ENCODE data around the gene TRPM2. TPM values are rescaled to one million over a fixed set of nuclear protein-coding genes. Genes with fewer than 3 reads are reported as not detected.

TRPM2 gene
- total RNA-seq, 1 experiment from 2014 or later, result not detected

- peaks cover 35% of the 10 kb centered on the region for H3K27me3 ChIP-seq (ENCODE audit: insufficient read depth, low read depth)
- no peak overlapping the region for H2AFZ ChIP-seq
- H3K36me3 ChIP-seq (ENCODE audit: low read depth), result no peaks in the 10 kb centered on the region
- POLR2A ChIA-PET (ENCODE audit: unreplicated experiment), result no interaction called here
- TF ChIP-seq EZH2 (IDR thresholded peaks at IDR 0.05; ENCODE audit: low read depth) (no peak), CTCF (conservative IDR thresholded peaks at IDR 0.05) (no peak)
- intact Hi-C loops (cut with micrococcal nuclease; ENCODE audit: unreplicated experiment), result no loop called here
- BruUV-seq (replicated peaks), result no TSS peak
- no peaks in the 10 kb centered on the region for H3K79me2 ChIP-seq (ENCODE audit: low read depth)
- no peak for DNase-seq
- H3K4me1 ChIP-seq (replicated peaks; ENCODE audit: insufficient read depth), result no peaks in the 10 kb centered on the region
- H3F3A ChIP-seq (ENCODE audit: insufficient read depth, low read depth), result no peaks in the 10 kb centered on the region
- no peak overlapping the region for H3K4me3 ChIP-seq
- H3K4me2 ChIP-seq, result no peak overlapping the region
- no peaks in the 10 kb centered on the region for H3K9me2 ChIP-seq (ENCODE audit: insufficient read depth)
- CTCF ChIA-PET, result no interaction called here
- H3K27ac ChIP-seq, result no peak overlapping the region
- no peaks in the 10 kb centered on the region for H3K9me3 ChIP-seq (ENCODE audit: insufficient read depth, low read depth)
- no peaks in the 10 kb centered on the region for H4K20me1 ChIP-seq (ENCODE audit: insufficient read depth)
These were observed 85.8 kb downstream of the TRPM2 start for GRCh38 chr21:44439211-44439600.

- no peaks in the 10 kb centered on the region for H3K79me2 ChIP-seq (ENCODE audit: low read depth)
- BruUV-seq (replicated peaks), result no TSS peak
- H2AFZ ChIP-seq, result no peak overlapping the region
- TF ChIP-seq EZH2 (IDR thresholded peaks at IDR 0.05; ENCODE audit: low read depth), result no peak
- no peak for TF ChIP-seq CTCF (conservative IDR thresholded peaks at IDR 0.05)
- DNase-seq, result no peak
- H3K9me3 ChIP-seq (ENCODE audit: insufficient read depth, low read depth), result no peaks in the 10 kb centered on the region
- H3K4me1 ChIP-seq (replicated peaks; ENCODE audit: insufficient read depth), result no peaks in the 10 kb centered on the region
- H4K20me1 ChIP-seq (ENCODE audit: insufficient read depth), result no peaks in the 10 kb centered on the region
- H3K36me3 ChIP-seq (ENCODE audit: low read depth), result no peaks in the 10 kb centered on the region
- intact Hi-C loops (cut with micrococcal nuclease; ENCODE audit: unreplicated experiment), result no loop called here
- H3K27me3 ChIP-seq (ENCODE audit: insufficient read depth, low read depth), result peaks cover 48% of the 10 kb centered on the region
- POLR2A ChIA-PET (ENCODE audit: unreplicated experiment), result no interaction called here
- no peak overlapping the region for H3K27ac ChIP-seq
- H3K4me3 ChIP-seq, result no peak overlapping the region
- no peak overlapping the region for H3K4me2 ChIP-seq
- H3F3A ChIP-seq (ENCODE audit: insufficient read depth, low read depth), result no peaks in the 10 kb centered on the region
- CTCF ChIA-PET, result no interaction called here
- no peaks in the 10 kb centered on the region for H3K9me2 ChIP-seq (ENCODE audit: insufficient read depth)
These were observed 87.0 kb downstream of the TRPM2 start for GRCh38 chr21:44440241-44441040.

- Histone ChIP-seq H3K27me3 (ENCODE audit: insufficient read depth, low read depth) (peaks cover 53% of the 10 kb centered on the region), H3K27ac (no peak overlapping the region), H3K4me3 (no peak overlapping the region), H3K79me2 (ENCODE audit: low read depth) (no peaks in the 10 kb centered on the region), H4K20me1 (ENCODE audit: insufficient read depth) (no peaks in the 10 kb centered on the region), H3K36me3 (ENCODE audit: low read depth) (no peaks in the 10 kb centered on the region), H3K4me2 (no peak overlapping the region), H3K9me3 (ENCODE audit: insufficient read depth, low read depth) (no peaks in the 10 kb centered on the region), H3K9me2 (ENCODE audit: insufficient read depth) (no peaks in the 10 kb centered on the region), H3K4me1 (replicated peaks; ENCODE audit: insufficient read depth) (no peaks in the 10 kb centered on the region), H2AFZ (no peak overlapping the region), H3F3A (ENCODE audit: insufficient read depth, low read depth) (no peaks in the 10 kb centered on the region)
- TF ChIP-seq EZH2 (IDR thresholded peaks at IDR 0.05; ENCODE audit: low read depth) (no peak), CTCF (conservative IDR thresholded peaks at IDR 0.05) (no peak)
- ChIA-PET CTCF (no interaction called here), POLR2A (ENCODE audit: unreplicated experiment) (no interaction called here)
- intact Hi-C loops (cut with micrococcal nuclease; ENCODE audit: unreplicated experiment), result no loop called here
- no peak for DNase-seq
- no TSS peak for BruUV-seq (replicated peaks)
These were observed 87.6 kb downstream of the TRPM2 start for GRCh38 chr21:44441041-44441400.
